Stimulated activated CD4-positive, alpha-beta T cell treated with anti-CD3 and anti-CD28 coated beads, Interleukin-12 subunit alpha, Interleukin-12 subunit beta, amount 100 ng/mL, for 4 hours (primary cell): ENCODE measurements around the gene CHAT.

Experiments
- DNase-seq: peaks from one replicate; pipeline ENCODE4 v3.0.0-alpha.2; 2020

The CHAT gene

GRCh38 chr10:49690698-49691356 is 77.0 kb downstream of the CHAT start:
- DNase-seq = no peak

DNA sequence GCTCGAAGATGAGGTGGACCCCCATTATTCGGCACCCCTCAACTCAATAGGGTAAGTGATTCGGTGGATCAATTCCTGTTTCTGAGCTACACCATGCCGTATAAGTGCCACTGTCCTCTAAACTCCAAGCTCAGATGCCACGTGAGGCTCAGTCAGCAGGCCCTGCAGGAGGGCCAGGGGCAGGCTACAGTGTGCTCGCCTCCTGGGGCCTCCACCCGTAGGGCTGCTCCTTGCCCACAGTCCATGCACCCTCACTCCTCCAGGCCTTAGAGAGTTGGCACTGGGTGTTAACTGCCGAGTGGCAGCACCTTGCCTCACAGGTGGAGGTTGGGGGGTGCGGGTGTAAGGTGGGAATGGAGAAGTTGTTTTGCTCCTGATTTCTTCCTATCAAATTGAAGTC is 77.8 kb downstream of the CHAT start:
- DNase-seq = no peak

GRCh38 chr10:49694466-49694865 is 80.6 kb downstream of the CHAT start:
- no peak for DNase-seq

- DNase-seq = no peak
Measured at GRCh38 chr10:49696311-49696710, 82.5 kb downstream of the CHAT start.

DNA sequence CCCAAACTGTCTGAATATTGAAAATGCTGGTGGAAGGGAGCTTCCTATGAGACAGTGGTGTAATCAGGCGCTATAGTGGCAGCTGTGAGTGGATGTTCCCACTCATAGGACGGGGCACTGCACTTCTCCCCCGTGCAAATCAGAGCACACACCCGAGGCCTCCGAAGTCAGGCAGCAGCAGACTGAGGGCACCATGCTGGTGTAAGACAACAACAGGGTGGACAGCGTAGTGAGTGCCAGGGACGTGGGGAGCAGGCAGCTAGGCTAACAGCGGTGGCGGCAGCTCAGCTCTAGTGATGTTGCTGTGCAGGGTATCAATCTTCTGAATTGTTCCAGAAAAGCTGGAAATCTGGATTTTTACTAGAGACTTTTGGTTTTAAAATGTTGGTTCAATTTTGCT is 84.8 kb downstream of the CHAT start:
- no peak for DNase-seq

DNA sequence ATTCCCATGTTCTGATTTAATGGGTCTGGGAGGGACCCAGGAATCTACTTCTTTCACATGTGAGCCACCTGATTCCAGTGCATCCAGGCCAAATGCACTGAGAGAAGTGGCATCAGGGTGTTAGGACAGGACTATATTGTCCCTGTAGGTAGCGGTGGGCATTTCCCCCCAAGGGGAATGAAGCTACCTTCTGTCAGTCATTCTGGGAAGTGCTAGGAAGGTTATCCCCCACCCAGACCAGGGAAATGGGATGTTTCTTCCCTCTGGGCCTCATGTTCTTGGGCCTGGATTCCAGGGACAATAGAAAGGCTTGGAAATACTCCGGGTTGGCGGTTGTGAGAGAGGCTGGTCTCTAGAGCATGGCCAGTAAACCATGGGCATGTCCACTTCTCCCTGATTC is 86.4 kb downstream of the CHAT start:
- DNase-seq = no peak

- DNase-seq = no peak
Measured at GRCh38 chr10:49700997-49701396, 87.2 kb downstream of the CHAT start.

GRCh38 chr10:49707585-49707984 is 93.7 kb downstream of the CHAT start:
- no peak for DNase-seq

DNA sequence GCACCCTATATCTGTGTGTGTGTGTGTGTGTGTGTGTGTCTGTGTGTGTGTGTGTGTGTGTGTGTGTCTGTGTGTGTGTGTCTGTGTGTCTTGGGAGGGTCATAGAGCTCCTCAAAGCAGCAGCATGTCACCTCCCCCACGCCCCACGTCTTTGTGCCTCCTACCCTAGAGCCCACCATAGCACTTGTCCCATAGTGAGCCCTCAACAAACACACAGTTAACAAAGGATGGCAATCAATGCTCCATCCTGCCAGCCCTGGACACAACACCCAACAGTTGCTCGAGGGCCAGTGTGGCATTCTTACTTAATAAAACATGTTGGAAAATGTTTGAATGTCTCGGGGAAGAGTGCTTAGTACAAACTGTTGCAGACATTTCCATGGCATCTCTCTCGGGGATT is 96.1 kb downstream of the CHAT start:
- DNase-seq = no peak

GRCh38 chr10:49710966-49711365 is 97.1 kb downstream of the CHAT start:
- no peak for DNase-seq

GRCh38 chr10:49711481-49711880 is 97.6 kb downstream of the CHAT start:
- DNase-seq = no peak

GRCh38 chr10:49713266-49713665 is 99.4 kb downstream of the CHAT start:
- DNase-seq = no peak
